HCT116 (cell line): ENCODE data around the gene SIGMAR1.

ENCODE experiments used
- CTCF ChIP-seq, 3 experiments: fragments of 200-600 bp in 1 of 3; sonication (generic) in 1 of 3; IDR thresholded peaks in 2 of 3; conservative IDR thresholded peaks in 1 of 3; 2 replicates each; pipeline ENCODE4 v1.5.1; 2012 to 2017; ENCODE audit warnings: low read depth in 2 of 3, low read length in 2 of 3, antibody characterized with exemption in 1 of 3, borderline replicate concordance in 1 of 3, control low read depth in 1 of 3, mild to moderate bottlenecking in 1 of 3, mixed read lengths in 1 of 3, mixed run types in 1 of 3, moderate library complexity in 1 of 3; ENCODE audit not compliant: insufficient read depth in 1 of 3
- JUND ChIP-seq: IDR thresholded peaks from 2 replicates; pipeline ENCODE4 v1.6.1; 2012
- POLR2AphosphoS5 ChIP-seq: IDR thresholded peaks from 2 replicates; pipeline ENCODE4 v1.6.1; 2011; ENCODE audit warnings: mild to moderate bottlenecking, low read depth, low read length, moderate library complexity

DNA sequence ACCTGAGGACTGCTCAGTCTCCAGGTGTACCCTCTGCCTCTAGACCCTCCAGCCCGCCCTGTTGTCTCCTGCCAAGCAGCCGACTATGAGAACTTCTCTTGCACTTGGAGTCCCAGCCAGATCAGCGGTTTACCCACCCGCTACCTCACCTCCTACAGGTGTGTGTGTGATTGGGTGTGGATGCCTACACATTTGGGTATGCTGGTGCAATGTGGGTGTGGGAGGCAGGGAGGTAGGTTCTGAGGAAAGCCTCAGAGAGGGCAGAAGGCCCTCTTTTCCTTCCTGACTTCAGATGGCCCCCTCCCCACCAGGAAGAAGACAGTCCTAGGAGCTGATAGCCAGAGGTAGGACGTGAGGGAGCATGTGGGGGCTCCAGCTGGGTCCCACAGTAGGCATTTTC, 19.4 kb upstream of the SIGMAR1 start:
- no peak for TF ChIP-seq CTCF (IDR thresholded peaks at IDR 0.05 in 2 of 3, conservative IDR thresholded peaks at IDR 0.05 in 1 of 3; ENCODE audit: borderline replicate concordance in 1 of 3, insufficient read depth in 1 of 3, low read depth in 2 of 3, low read length in 2 of 3)
- no peak for TF ChIP-seq POLR2AphosphoS5
- no peak for TF ChIP-seq JUND
